ENCODE data around the gene PTRH1. TPM values are rescaled to one million over a fixed set of nuclear protein-coding genes. Genes with fewer than 3 reads are reported as not detected.

Gene PTRH1
- total RNA-seq, 2 donors from 2014 or later: 6.6 to 6.7 TPM

DNA sequence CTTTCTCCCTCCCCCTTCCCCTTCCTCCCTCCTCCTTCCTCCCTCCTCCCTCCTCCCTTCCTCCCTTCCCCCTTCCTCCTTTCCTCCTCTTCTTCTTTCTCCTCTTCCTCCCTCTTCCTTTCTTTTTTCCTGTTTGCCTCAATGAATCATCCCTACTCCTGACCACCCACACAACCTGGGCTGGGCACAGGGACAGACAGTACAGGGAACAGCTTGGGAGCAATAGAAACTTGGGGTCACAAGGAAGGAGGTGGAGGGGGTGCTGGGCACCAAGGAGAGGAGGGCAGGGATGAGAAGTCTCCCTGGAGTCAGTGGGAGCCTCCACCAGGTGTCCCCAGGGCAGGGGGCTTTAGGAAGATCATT, 5.4 kb upstream of the PTRH1 start:
- H3K4me3 Mint-ChIP-seq: peak overlapping the region; percentile 76
- peaks cover 23% of the 10 kb centered on the region for H3K4me1 Mint-ChIP-seq
- no peak for DNase-seq
- no peaks in the 10 kb centered on the region for H3K36me3 Mint-ChIP-seq (ENCODE audit: low read depth)
- no peaks in the 10 kb centered on the region for H3K9me3 ChIP-seq (ENCODE audit: control insufficient read depth, low read length, poor library complexity, severe bottlenecking)
- no peak for ATAC-seq
- peak overlapping the region; percentile 92 for H3K27ac Mint-ChIP-seq
- H3K27me3 Mint-ChIP-seq: peaks cover 6% of the 10 kb centered on the region

DNA sequence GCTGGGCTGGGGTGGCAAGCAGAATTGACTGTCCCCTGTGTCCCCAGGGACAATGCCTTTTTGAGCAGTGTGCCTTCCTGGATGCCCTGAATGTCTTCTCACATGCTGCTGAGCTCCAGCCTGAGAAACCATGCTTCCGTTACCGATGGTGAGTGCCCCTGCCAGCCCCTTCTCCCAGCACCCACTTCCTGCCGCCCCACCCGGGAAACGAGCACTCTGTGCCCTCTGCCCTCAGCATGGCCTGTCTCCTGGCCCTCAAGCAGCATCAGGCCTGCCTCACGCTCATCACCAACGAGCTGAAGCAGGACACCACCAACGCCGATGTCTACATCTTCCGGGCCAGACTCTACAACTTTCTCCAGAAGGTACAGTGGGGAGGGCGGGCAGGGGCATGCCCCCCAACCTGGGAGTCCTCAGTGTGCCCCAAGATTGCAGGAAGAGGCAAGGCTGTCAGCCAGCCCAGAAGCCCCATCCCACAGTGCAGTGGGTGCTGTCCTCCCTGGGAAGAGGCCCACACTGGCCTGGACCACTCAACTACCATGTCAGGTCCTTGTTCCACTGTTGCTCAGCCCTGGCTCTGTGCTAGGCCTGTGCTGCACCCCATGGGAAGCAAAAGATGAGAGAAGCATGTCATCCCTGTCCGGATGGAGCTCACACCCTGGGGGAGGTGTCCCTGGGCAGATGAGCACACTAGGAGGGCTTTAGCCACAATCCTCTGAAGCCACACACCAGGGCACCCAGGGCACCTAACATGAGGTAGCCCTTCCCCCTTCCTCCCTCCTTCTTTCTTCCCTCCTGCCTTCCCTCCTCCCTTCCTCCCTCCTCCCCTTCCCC, 4.8 kb upstream of the PTRH1 start:
- no peak for DNase-seq
- no peaks in the 10 kb centered on the region for H3K9me3 ChIP-seq (ENCODE audit: control insufficient read depth, low read length, poor library complexity, severe bottlenecking)
- H3K27ac Mint-ChIP-seq: peak overlapping the region; percentile 92
- no peak for ATAC-seq
- peaks cover 6% of the 10 kb centered on the region for H3K27me3 Mint-ChIP-seq
- H3K36me3 Mint-ChIP-seq (ENCODE audit: low read depth): peaks cover 3% of the 10 kb centered on the region
- peaks cover 26% of the 10 kb centered on the region for H3K4me1 Mint-ChIP-seq
- H3K4me3 Mint-ChIP-seq: peak overlapping the region; percentile 76

DNA sequence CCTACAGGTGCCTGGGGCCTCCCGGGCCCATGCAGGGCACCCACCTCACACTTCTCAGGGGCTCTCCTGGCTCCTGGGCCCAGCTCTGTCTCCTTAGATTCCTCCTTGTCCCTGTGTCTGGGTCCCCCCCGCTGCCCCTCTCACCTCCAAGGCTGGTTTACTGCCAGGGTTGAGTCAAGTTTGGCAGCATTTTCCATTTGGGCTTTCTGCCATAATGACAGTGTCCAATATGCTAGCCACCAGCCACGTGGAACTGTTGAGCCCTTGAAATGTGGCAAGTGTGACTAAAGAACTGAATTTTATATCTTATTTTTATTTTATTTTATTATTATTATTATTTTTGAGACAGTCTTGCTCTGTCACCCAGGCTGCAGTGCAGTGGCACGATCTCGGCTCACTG, 2.3 kb upstream of the PTRH1 start:
- no peaks in the 10 kb centered on the region for H3K9me3 ChIP-seq (ENCODE audit: control insufficient read depth, low read length, poor library complexity, severe bottlenecking)
- H3K27ac Mint-ChIP-seq: no peak overlapping the region
- H3K36me3 Mint-ChIP-seq (ENCODE audit: low read depth): peaks cover 3% of the 10 kb centered on the region
- DNase-seq (no peak), ATAC-seq (no peak)
- H3K4me3 Mint-ChIP-seq: peak overlapping the region; percentile 60
- H3K4me1 Mint-ChIP-seq: peaks cover 28% of the 10 kb centered on the region
- H3K27me3 Mint-ChIP-seq: no peaks in the 10 kb centered on the region

DNA sequence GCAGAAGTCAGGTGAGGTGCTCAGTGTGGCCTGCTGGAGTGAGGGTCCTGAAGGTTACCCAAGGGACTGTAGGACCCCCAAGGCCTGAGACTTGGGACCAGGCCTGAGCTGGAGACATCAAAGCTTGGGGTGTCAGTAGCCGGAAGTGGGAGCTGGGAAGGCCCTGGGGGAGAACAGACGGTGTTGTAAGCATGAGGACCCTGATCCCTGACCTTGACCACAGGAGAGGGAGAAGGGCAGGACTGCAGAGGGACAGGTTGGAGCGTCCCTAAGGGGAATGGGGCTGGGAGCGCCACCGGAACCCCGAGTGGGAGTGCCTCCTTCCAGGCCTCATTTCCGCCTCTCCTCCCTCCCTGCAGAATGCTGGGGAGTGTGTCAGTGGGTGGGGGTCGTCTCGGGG, 949 bp upstream of the PTRH1 start:
- ATAC-seq (no peak), DNase-seq (no peak)
- peaks cover 3% of the 10 kb centered on the region for H3K36me3 Mint-ChIP-seq (ENCODE audit: low read depth)
- peak overlapping the region; percentile 98 for H3K27ac Mint-ChIP-seq
- H3K4me3 Mint-ChIP-seq: peak overlapping the region; percentile 99
- H3K4me1 Mint-ChIP-seq: peaks cover 27% of the 10 kb centered on the region
- H3K27me3 Mint-ChIP-seq: no peaks in the 10 kb centered on the region
- H3K9me3 ChIP-seq (ENCODE audit: control insufficient read depth, low read length, poor library complexity, severe bottlenecking): no peaks in the 10 kb centered on the region

DNA sequence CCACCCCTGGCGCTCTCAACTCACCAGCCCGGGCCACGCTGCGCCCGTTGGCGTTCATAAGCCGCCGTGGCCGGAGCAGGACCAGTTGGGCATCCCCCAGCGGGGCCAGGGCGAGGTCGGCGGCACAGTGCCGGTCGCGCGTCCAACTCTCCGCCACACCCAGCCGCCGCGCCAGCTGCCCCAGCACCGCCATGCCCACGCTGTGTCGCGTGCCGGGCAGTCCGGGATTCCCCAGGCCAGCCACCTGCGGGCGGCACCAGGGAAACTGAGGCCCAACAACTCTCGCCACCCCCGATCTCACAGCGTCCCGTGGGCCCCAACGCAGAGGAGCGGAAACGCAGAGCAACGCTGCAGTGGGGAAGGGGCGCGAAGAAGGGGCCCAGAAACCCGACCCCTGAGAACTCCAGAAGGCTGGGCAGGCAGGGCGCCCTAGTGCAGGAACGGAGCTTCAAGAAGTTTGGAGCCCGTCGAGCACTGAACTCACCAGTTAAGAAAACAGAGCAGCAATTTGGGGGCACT, 453 bp downstream of the PTRH1 start:
- Mint-ChIP-seq H3K4me3 (peak overlapping the region; percentile 99), H3K27ac (peak overlapping the region; percentile 98), H3K36me3 (ENCODE audit: low read depth) (peaks cover 3% of the 10 kb centered on the region), H3K27me3 (no peaks in the 10 kb centered on the region), H3K4me1 (peaks cover 25% of the 10 kb centered on the region)
- ATAC-seq: peak; percentile 4
- no peak for DNase-seq
- H3K9me3 ChIP-seq (ENCODE audit: control insufficient read depth, low read length, poor library complexity, severe bottlenecking): no peaks in the 10 kb centered on the region

DNA sequence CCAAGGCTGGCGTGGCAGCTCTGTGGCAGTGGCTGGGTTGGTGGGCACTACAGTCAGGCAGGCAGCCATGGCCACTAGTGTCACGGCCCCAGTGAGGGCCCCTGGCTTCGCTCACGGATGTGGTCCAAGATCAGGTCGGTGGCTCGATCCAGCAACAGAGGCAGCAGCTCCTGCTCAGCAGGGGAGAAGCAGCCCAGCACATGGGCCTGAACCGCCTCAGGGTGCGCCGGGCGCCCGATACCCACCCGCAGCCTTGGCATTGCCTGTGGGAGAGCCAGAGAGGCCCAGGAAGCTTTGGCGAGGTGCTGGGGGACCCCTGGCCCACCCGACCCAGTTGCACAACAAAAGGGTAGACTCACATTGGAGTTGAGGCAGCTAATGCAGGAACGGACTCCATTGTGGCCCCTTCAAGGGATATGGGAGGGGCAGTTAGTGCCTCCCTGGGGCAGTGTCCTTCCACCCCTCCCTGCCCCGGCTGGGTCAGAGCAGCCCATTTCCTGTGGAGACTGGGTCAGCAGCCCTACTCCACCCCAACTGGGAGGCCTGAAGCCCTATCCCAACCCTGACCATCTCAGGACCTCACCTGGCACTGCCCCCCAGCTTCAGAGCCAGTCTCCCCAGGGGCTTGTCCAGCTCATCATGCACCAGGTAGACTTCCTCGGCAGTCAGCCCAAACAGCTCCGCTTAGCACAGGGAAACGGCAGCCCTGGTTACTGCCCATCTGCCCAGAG, 1.3 kb downstream of the PTRH1 start:
- Mint-ChIP-seq H3K4me1 (peaks cover 17% of the 10 kb centered on the region), H3K4me3 (peak overlapping the region; percentile 84), H3K27ac (no peak overlapping the region), H3K36me3 (ENCODE audit: low read depth) (peaks cover 3% of the 10 kb centered on the region), H3K27me3 (no peaks in the 10 kb centered on the region)
- ATAC-seq (no peak), DNase-seq (no peak)
- H3K9me3 ChIP-seq (ENCODE audit: control insufficient read depth, low read length, poor library complexity, severe bottlenecking): no peaks in the 10 kb centered on the region

DNA sequence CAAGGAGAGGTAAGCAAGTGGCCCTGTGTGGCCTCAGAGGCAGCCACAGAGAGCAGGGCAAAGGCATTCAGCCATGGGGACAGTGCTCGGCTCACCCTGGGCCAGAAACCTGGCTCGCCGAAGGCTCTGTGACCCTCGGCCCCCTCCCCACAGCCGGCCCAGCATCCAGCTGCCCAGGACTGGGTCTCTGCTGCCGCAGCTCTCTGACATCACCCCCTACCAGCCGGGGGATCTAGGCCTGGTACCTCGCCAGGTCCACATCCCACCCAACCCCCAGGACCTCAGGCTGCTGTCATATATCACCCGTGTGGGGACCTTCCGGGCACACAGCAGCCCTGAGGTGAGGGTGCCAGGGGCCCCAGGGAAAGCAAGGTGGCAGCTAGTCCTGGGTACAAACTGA, 2.6 kb downstream of the PTRH1 start:
- ATAC-seq (no peak), DNase-seq (no peak)
- H3K27ac Mint-ChIP-seq: no peak overlapping the region
- H3K27me3 Mint-ChIP-seq: no peaks in the 10 kb centered on the region
- peaks cover 17% of the 10 kb centered on the region for H3K4me1 Mint-ChIP-seq
- H3K9me3 ChIP-seq (ENCODE audit: control insufficient read depth, low read length, poor library complexity, severe bottlenecking): no peaks in the 10 kb centered on the region
- H3K36me3 Mint-ChIP-seq (ENCODE audit: low read depth): peaks cover 3% of the 10 kb centered on the region
- peak overlapping the region; percentile 25 for H3K4me3 Mint-ChIP-seq

DNA sequence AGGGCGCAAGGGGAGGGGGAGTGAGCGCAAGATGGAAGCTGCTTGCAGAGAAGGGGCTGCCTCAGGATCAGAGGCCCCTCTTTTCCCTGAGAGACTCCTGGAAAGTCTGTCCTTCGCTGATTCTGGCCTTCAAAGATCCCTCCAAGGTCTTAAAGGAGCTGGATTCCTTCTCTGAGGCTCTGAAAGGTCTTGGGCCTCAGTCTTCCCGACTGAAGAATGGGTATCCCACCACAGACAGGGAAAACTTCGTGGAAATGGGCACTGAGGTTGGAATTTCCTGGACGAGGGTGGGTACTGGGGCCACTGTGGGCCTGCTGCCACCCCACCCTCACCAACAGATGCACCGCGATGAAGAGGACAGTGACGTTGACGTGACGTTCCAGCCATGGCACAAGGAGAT, 3.1 kb downstream of the PTRH1 start:
- ATAC-seq (no peak), DNase-seq (no peak)
- Mint-ChIP-seq H3K27ac (no peak overlapping the region), H3K4me1 (peaks cover 22% of the 10 kb centered on the region), H3K36me3 (ENCODE audit: low read depth) (peaks cover 3% of the 10 kb centered on the region), H3K4me3 (peak overlapping the region; percentile 25), H3K27me3 (no peaks in the 10 kb centered on the region)
- no peaks in the 10 kb centered on the region for H3K9me3 ChIP-seq (ENCODE audit: control insufficient read depth, low read length, poor library complexity, severe bottlenecking)

DNA sequence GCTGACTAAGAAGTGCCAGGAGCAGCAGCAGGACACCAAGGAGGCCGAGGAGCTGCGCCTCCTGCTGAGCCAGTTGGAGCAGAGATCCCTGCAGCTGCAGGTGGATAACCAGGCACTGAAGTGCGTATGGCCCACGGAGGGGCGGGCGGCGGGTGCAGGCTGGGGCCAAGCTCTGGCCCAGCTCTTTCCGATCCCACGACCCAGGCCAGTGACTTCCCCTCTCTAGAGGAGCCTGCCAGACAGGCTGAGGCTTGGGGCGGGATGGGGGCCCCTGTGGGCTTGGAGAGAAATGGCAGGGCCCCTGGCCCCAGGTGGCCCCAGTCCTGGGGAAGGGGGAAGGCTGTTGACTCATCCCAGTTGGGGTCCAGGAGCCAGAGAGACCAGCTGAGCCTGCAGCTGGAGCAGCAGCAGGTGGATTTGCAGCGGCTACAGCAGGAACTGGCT, 3.6 kb downstream of the PTRH1 start:
- no peak overlapping the region for H3K4me3 Mint-ChIP-seq
- no peaks in the 10 kb centered on the region for H3K27me3 Mint-ChIP-seq
- H3K27ac Mint-ChIP-seq: no peak overlapping the region

DNA sequence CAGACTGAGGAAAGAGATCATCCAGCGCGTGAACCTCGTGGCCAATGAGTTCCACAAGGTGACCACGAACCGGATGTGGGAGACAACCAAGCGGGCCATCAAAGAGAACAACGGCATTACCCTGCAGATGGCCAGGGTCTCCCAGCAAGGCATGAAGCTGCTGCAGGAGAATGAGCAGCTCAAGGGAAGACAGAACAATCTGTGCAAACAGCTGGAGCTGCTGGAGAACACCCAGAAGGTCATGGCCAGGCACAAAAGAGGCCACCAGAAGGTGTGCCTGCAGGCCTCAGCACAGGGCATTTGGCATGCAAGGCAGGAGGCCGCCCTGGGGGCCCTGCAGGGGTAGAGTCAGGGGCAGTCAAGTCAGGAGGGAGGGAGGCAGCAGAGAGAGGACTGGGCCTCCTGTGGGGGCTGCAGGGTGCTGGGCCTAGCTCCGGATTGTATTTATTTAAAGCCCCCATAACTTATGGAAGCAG, 4.2 kb downstream of the PTRH1 start:
- no peaks in the 10 kb centered on the region for H3K9me3 ChIP-seq (ENCODE audit: control insufficient read depth, low read length, poor library complexity, severe bottlenecking)
- peaks cover 3% of the 10 kb centered on the region for H3K36me3 Mint-ChIP-seq (ENCODE audit: low read depth)
- DNase-seq (no peak), ATAC-seq (no peak)
- H3K27ac Mint-ChIP-seq: peak overlapping the region; percentile 32
- no peak overlapping the region for H3K4me3 Mint-ChIP-seq
- H3K27me3 Mint-ChIP-seq: no peaks in the 10 kb centered on the region
- peaks cover 25% of the 10 kb centered on the region for H3K4me1 Mint-ChIP-seq

More for the DNA sequence above, 3.6 kb downstream of the PTRH1 start:
- Mint-ChIP-seq H3K4me1 (peaks cover 24% of the 10 kb centered on the region), H3K36me3 (ENCODE audit: low read depth) (peaks cover 3% of the 10 kb centered on the region)
- DNase-seq: no peak
- ATAC-seq: no peak
- no peaks in the 10 kb centered on the region for H3K9me3 ChIP-seq (ENCODE audit: control insufficient read depth, low read length, poor library complexity, severe bottlenecking)

DNA sequence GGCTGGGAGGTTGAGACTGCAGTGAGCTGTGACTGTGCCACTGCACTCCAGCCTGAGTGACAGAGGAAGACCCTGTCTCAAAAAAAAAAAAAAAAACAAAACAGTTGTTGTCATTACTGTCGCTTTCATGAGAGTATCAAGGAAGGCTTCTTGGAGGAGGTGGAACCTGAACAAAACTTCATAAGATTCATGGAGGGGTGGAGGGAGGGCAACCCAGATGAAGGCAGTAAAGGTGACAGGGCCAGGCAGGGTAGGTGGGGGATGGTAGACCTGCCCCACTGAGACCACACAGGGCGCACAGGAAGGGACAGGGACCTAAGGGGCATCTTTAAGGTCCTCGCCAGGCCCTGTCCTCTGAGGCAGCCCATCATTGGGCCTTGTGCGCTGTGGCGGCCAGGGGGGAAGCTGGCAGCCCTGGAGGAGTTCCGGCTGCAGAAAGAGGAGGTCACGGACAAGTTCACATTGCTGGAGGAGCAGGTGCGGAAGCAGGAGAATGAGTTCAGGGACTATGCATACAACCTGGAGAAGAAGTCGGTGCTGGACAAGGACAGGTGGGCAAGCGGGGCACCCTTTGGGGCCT, 5.2 kb downstream of the PTRH1 start:
- no peak overlapping the region for H3K4me3 Mint-ChIP-seq

DNA sequence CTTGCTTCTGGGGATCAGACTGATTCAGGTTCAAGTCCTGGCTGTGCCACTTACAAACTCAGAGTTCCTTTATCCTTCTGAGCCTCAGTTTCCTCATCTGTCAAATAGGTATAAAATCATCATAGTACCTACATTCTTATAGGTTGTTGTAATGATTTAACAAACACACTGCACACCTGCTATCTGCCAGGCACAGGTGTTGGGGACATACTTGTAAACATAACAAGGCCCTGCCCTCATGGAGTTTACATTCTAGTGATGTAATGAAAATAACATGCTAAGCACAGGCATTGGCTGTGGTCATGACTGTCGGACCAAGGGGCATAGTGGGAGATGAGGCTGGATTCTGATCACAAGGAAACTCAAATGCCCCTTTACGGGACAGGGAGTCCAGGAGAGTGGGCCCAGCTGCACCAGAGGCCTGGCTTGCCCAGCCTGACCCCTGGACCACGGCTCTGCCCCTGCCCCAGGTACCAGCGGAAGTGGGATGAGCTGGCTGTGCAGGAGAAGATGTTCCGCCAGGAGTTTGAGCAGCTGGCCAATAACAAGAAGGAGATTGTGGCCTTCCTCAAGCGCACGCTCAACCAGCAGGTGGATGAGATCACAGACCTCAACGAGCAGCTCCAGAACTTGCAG, 6.4 kb downstream of the PTRH1 start:
- no peaks in the 10 kb centered on the region for H3K27me3 Mint-ChIP-seq
- H3K36me3 Mint-ChIP-seq (ENCODE audit: low read depth): no peaks in the 10 kb centered on the region
- H3K27ac Mint-ChIP-seq: no peak overlapping the region
- no peak for DNase-seq
- H3K4me3 Mint-ChIP-seq: no peak overlapping the region
- no peak for ATAC-seq
- H3K4me1 Mint-ChIP-seq: peaks cover 16% of the 10 kb centered on the region
- no peaks in the 10 kb centered on the region for H3K9me3 ChIP-seq (ENCODE audit: control insufficient read depth, low read length, poor library complexity, severe bottlenecking)

More for the DNA sequence above, 5.2 kb downstream of the PTRH1 start:
- H3K27ac Mint-ChIP-seq: peak overlapping the region; percentile 32
- no peaks in the 10 kb centered on the region for H3K36me3 Mint-ChIP-seq (ENCODE audit: low read depth)
- ATAC-seq (no peak), DNase-seq (no peak)
- H3K27me3 Mint-ChIP-seq: no peaks in the 10 kb centered on the region
- peaks cover 18% of the 10 kb centered on the region for H3K4me1 Mint-ChIP-seq
- no peaks in the 10 kb centered on the region for H3K9me3 ChIP-seq (ENCODE audit: control insufficient read depth, low read length, poor library complexity, severe bottlenecking)

DNA sequence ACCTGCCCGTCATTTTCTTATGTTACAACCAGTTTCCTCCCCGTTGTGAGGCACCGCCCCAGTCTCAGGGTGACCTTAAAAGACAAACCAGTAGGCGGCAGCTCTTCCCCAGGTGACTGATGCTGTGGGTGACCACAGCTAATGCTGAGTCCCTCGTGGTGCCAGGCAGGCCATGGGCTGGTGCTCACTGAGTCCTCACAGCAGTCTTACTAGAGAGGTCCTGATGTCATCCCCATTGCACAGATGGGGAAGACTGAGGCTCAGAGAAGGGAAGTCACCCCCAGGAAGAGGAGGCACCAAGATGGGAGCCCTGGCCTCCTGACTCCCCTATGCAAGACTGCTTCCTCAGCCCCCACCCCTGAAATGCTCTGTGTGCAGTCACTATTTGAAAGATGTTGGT, 7.7 kb downstream of the PTRH1 start:
- ATAC-seq (peak; percentile 93), DNase-seq (peak in 2 of 3 donors; percentile 24 to 33)
- Mint-ChIP-seq H3K4me1 (peaks cover 16% of the 10 kb centered on the region), H3K4me3 (peak overlapping the region; percentile 5), H3K27ac (no peak overlapping the region), H3K27me3 (no peaks in the 10 kb centered on the region), H3K36me3 (ENCODE audit: low read depth) (no peaks in the 10 kb centered on the region)
- H3K9me3 ChIP-seq (ENCODE audit: control insufficient read depth, low read length, poor library complexity, severe bottlenecking): no peaks in the 10 kb centered on the region

Measured in T-helper 17 cell (primary cell).